ENCODE results near the gene CEP295NL. TPM values are rescaled to one million over a fixed set of nuclear protein-coding genes. Genes with fewer than 3 reads are reported as not detected.
A peak's percentile ranks its signal among the peaks of the same experiment; 100 is the strongest.

Gene CEP295NL
- total and polyA plus RNA-seq, 10 donors, result 0.03 to 19.3 (median 9.0) TPM

DNA sequence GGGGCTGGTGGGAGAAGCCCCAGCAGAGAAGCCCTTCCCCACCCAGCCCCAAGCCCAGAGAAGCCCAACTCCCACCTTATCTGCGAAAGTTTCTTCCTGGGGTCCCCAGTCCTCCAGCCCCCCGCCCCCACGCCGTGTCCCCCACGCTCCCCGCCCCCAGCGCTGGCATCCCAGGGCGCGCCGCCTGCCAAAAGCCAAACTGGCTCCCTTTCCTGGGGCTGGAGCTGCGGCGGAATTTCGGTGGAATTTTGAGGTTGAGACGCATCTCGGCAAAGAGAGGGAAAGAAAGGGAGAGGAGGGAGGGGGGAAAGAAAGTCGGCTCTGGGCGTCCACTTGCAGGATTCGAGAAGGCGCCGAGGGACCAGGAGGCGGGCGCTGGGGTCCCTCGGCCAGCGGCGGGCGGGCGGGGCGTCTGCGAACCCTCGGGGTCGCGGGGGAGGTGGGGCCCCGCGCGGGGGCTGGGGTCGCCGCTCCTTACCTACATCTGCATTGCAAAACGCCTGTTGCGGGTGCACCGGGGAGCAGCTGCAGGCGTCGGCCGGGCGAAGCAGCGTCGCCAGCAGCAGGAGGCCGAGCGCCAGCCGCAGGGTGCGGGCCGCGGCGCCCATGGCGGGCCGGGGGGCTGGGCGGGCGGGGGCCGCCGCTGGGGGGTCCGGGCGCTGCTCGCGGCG, 21.6 kb upstream of the CEP295NL start:
- peak overlapping the region; percentile 56 to 86 (median 70) for H3K4me3 ChIP-seq
- DNase-seq, result peak; percentile 85
- peak overlapping the region; percentile 53 to 97 (median 95) for H3K27ac ChIP-seq
- intact Hi-C loops (cut with DNase I; ENCODE audit: low total_unique reads), result loop anchor here (10.0 kb wide), 1 partner anchor 50 kb away; no protein-coding TSS in a partner anchor
- H3K9me3 ChIP-seq, result no peaks in the 10 kb centered on the region
- TF ChIP-seq POLR2AphosphoS5 (IDR thresholded peaks at IDR 0.05), result no peak
- no peak for TF ChIP-seq POLR2A (IDR thresholded peaks at IDR 0.05)
- TF ChIP-seq CTCF (IDR thresholded peaks at IDR 0.05 in 8 of 11, conservative IDR thresholded peaks at IDR 0.05 in 3 of 11), result no peak
- H3K4me1 ChIP-seq, result peaks cover 21 to 69% (median 57%) of the 10 kb centered on the region in 6 donors
- WGBS, 5 donors, result 1 to 2% (median 1%) methylated on average over 33 to 64 of the region's 64 CpGs
- H3K36me3 ChIP-seq, result peaks cover 0 to 11% (median 0%) of the 10 kb centered on the region in 6 donors
- H3K27me3 ChIP-seq (replicated peaks in 1 of 7), result peaks cover 0 to 27% (median 3%) of the 10 kb centered on the region in 7 donors

GRCh38 chr17:78923660-78924453, 20.9 kb upstream of the CEP295NL start:
- H3K27me3 ChIP-seq (replicated peaks in 1 of 7), result peaks cover 0 to 27% (median 3%) of the 10 kb centered on the region in 7 donors
- H3K27ac ChIP-seq, result peak overlapping the region; percentile 53 to 97 (median 95)
- peaks cover 0 to 11% (median 0%) of the 10 kb centered on the region in 6 donors for H3K36me3 ChIP-seq
- peak; percentile 96 for DNase-seq
- intact Hi-C loops (cut with DNase I; ENCODE audit: low total_unique reads), result loop anchor here (10.0 kb wide), 1 partner anchor 49 kb away; no protein-coding TSS in a partner anchor
- peaks cover 21 to 72% (median 63%) of the 10 kb centered on the region in 6 donors for H3K4me1 ChIP-seq
- peak overlapping the region; percentile 56 to 86 (median 70) for H3K4me3 ChIP-seq
- 1 to 5% (median 2%) methylated on average over 16 to 28 of the region's 28 CpGs for WGBS, 5 donors
- no peaks in the 10 kb centered on the region for H3K9me3 ChIP-seq
- TF ChIP-seq CTCF (IDR thresholded peaks at IDR 0.05 in 8 of 11, conservative IDR thresholded peaks at IDR 0.05 in 3 of 11) (no peak), POLR2A (IDR thresholded peaks at IDR 0.05) (no peak), POLR2AphosphoS5 (IDR thresholded peaks at IDR 0.05) (peak; percentile 43 to 61 (median 56))

DNA sequence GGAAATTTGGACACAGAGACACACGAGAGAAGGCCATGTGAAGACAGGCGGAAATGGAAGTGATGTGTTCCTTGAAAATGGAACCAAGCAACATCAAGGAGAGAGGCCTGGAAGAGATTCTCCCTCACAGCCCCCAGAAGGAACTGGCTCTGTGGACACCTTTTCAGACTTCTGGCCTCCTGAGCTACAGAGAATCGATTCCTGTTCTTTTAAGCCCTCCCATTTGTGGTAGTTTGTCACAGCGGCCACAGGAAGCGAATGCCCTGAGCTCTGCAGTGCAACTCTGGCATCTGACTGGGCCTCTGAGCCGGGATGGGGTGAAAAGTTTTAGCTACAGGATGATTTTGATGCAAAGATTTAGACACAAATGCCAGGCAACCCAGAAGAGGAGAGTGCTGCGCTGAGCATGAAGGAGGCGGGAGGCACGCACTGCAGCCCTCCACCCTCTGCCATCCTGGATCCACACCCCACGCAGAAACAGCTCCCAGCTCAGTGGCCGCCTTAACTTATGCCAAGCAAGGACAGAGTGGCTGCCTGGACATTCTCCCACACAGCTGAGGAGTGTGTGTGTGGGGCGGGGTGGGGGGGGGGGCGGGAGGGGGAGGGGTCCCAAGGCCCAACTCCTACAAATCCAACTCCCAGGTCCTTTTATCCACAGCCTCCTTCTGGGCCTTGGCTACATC, 20.0 kb upstream of the CEP295NL start:
- Histone ChIP-seq H3K9me3 (no peaks in the 10 kb centered on the region), H3K4me3 (peak overlapping the region in 6 of 8 donors; percentile 60 to 86 (median 75)), H3K4me1 (peaks cover 24 to 81% (median 71%) of the 10 kb centered on the region in 6 donors), H3K36me3 (peaks cover 0 to 11% (median 0%) of the 10 kb centered on the region in 6 donors), H3K27ac (peak overlapping the region in 7 of 8 donors; percentile 93 to 97 (median 96)), H3K27me3 (replicated peaks in 1 of 7) (peaks cover 0 to 27% (median 3%) of the 10 kb centered on the region in 7 donors)
- intact Hi-C loops (cut with DNase I; ENCODE audit: low total_unique reads), result loop anchor here (10.0 kb wide), 1 partner anchor 48 kb away; no protein-coding TSS in a partner anchor
- 24 to 51% (median 28%) methylated on average over 6 to 13 of the region's 13 CpGs for WGBS, 5 donors
- TF ChIP-seq POLR2AphosphoS5 (IDR thresholded peaks at IDR 0.05), result no peak
- TF ChIP-seq POLR2A (IDR thresholded peaks at IDR 0.05), result no peak
- no peak for TF ChIP-seq CTCF (IDR thresholded peaks at IDR 0.05 in 8 of 11, conservative IDR thresholded peaks at IDR 0.05 in 3 of 11)
- DNase-seq, result no peak

Measured in spleen (tissue), 11 donors.